Measurements from ENCODE around the gene CERS6.

CERS6 gene

DNA sequence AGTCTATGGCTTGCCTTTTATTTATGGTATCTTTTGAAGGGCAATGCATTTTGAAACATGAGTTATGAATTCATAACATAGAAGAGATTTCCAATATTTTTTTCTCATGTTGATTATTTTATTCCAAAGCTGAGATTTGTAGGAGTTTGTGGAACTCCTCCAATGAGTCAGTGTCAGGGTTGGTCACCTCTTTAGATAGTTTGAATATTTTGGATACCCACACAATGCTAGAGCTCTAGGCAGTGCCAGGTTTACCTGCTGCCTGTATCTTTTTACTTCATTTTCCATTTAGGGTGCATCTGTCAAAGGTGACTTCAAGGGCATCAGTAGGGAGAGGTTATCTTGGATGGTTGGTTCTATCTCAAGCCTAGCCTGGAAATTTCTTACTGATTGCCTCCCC is 152.7 kb downstream of the CERS6 start:
- no peak for DNase-seq

DNA sequence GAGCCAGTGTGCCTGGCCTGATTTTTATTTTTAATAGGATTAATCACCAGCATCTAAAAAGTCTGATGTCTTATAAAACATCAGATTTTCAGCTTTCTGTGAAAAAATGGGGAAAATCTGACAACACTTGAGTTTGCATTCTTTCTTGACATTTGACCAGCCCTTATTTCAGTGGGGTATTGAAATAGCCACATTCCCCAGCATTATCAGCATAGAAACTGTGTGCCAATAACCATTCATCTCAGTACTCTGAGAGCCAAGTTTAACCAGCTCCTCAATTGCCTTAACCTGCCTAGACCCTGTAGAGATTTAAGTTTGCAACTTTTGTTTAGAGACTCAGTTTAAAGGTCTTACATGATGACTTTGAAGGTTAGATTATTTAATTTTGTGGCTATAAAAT is 155.0 kb downstream of the CERS6 start:
- no peak for DNase-seq

GRCh38 chr2:168611896-168612650 is 156.0 kb downstream of the CERS6 start:
- DNase-seq, result no peak

GRCh38 chr2:168612719-168613118 is 156.6 kb downstream of the CERS6 start:
- no peak for DNase-seq

DNA sequence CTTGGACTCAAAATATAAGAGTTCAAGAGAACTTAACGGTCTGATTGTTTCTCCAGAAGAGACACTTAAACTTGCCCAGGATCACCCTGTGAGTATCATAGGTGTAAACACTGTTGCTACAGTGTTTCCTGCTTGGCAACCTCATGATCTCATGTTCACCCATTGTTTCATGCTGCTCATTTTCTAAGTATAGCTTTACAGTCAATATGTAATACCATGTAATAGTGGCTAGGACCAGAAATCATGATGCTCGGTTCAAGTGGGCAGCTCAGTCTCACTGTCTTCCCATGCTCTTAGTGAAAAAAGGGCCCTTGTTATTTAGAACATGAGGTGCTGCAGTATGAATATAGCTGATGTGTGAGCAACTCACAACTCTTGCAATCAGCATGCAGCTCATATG is 157.5 kb downstream of the CERS6 start:
- no peak for DNase-seq

DNA sequence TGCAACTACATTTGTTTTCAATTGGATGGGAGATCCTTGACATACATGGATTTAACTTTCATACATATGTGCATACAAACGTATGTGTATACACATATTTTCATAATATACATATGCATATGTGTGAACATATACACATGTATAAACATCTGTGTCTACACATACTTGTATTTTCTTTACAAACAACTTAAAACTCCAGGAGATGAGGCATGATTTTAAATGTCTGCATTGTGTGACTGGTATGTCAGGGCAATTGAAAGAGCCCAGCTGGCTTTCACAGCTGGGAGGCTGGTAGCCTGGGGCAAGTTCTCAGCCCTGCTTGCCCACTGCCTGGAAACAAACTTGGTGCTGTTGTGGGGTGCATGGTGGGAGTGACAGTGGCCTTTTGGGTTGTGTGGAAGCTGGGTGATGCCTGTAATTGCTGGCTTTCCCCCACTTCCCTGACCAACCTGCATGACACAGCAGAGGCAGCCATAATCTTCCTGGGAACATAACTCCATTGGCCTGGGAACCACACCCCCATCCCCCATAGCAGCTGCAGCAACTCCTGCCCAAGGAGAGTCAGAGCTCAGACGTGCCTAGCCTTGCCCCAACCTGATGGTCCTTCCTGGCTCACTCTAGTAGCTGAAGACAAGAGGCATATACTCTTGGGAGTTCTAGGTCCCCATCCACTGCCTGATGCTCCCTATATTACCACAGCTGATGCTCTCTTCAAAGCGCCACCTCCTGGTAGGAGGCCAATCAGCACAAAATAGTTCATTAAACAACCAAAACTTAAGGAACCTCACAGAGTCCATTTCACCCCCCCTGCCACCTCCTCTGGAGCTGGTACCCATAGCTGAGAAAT is 158.3 kb downstream of the CERS6 start:
- DNase-seq, result no peak

GRCh38 chr2:168620554-168620953 is 164.5 kb downstream of the CERS6 start:
- no peak for DNase-seq

GRCh38 chr2:168622559-168622958 is 166.5 kb downstream of the CERS6 start:
- no peak for DNase-seq

GRCh38 chr2:168624028-168624427 is 168.0 kb downstream of the CERS6 start:
- no peak for DNase-seq

- no peak for DNase-seq
These were observed 170.0 kb downstream of the CERS6 start for GRCh38 chr2:168626096-168626495.

GRCh38 chr2:168626647-168627046 is 170.6 kb downstream of the CERS6 start:
- no peak for DNase-seq

DNA sequence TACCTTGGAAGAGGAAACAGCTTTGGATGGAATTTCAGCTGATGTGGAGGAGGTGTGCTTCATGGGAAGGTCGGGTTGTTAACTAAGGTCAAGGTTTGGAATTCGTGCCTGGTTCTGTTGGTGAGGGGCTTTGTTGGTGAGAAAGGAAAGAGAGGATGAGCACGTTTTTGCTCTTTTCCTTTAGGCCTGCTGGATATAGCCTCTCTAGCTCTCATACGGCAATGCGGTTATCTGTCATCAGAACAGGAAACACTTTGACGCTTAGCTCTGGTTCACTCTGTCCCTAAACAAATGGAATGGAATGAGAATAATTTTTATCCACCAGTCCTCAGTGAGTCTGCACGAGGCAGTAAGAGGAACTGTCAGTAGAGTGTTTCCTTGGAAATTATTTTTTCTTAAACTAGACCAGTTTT is 176.6 kb downstream of the CERS6 start:
- DNase-seq, result no peak

- DNase-seq, result no peak
These were observed 177.1 kb downstream of the CERS6 start for GRCh38 chr2:168633200-168633599.

GRCh38 chr2:168633895-168634294 is 177.8 kb downstream of the CERS6 start:
- DNase-seq, result no peak

DNA sequence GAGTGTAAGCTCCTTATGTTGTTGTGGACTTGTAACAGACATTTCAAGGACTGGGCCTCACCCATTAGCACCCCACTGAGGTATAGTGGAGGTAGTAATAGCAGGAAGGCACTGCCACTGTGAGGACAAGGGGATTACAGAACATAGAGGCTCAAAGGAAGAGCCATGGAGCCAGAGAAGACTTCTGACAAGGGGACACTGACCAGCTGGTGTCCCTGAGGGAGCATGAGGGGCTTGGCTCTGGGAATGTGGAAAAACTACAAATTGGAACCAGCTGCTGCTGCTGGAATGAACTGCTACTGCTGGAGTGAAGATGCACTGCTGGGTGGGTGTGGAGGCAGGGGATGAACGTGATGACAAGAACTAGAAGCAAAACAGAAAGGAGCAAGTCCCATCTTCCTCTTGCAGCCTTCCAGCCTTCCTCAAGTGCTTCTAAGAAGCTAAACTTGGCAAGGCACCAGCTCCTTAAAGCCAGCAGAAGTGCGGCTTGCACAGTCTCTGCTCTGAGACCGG is 179.0 kb downstream of the CERS6 start:
- DNase-seq, result no peak

- DNase-seq, result no peak
These were observed 182.9 kb downstream of the CERS6 start for GRCh38 chr2:168639018-168639417.

GRCh38 chr2:168639441-168639898 is 183.4 kb downstream of the CERS6 start:
- no peak for DNase-seq

DNA sequence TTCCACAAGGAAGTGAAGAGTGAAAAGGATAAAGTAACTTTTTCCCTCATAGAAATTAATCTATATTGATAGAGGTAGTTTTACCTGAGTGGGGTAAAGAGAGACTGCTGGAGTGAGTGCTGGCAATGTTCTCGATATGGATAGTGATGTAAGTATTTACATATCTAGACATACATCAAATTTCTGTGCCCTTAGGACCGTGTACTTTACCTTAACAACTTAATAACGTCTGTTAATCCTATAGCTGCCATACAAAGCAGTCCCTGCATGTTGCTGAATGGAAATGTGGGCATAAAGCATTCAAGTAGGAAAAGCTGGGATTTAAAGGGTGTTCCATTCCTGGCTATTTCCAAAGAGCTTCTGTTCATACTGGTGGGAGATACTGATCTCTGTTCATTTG is 184.0 kb downstream of the CERS6 start:
- no peak for DNase-seq

- no peak for DNase-seq
These were observed 185.6 kb downstream of the CERS6 start for GRCh38 chr2:168641636-168642035.

DNA sequence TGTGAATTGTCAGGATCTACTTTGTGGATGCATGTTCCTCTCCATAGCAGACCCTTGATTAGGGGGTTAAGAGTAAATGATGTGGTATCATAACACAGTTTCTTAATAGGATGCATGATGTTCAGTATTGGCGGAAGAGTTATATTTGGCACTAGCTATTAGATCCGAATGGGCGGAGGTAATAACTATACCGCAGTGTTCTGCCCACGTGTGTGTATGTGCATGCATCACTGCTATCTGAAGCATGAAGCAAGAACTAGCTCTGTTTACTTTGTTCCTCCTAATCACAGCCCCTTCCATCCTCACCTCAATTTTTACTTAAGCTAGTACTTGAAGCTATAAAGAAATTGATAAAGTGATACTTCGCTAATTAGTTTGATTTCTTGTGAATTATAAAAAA is 186.8 kb downstream of the CERS6 start:
- no peak for DNase-seq

GRCh38 chr2:168643979-168644378 is 187.9 kb downstream of the CERS6 start:
- DNase-seq, result no peak

- DNase-seq, result no peak
These were observed 189.7 kb downstream of the CERS6 start for GRCh38 chr2:168645696-168646338.

DNA sequence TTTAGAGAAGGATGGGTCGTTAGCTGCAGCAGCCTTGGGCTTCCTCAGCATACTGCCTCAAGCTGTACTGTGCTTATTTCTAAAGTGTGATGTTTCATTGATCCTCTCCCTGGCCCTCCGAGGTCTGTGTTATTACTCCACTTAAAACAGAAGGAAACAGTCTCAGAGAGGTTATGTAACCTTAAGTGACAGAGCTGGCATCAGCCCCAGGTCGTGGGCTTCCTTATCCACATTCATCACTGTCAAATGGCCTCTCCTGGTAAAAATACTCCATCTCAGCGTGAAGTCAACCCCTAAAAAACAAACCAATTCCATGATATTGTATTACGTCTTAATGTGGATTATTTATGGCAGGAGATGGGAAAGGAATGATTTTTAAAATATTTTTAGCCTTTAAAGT is 193.0 kb downstream of the CERS6 start:
- DNase-seq, result no peak
